Measurements from ENCODE around the gene GPR176. TPM values are rescaled to one million over a fixed set of nuclear protein-coding genes. Genes with fewer than 3 reads are reported as not detected.

GPR176 gene
- total RNA-seq, 1 donor, result 173 TPM

- H2AFZ ChIP-seq (ENCODE audit: low read length), result no peak overlapping the region
- H3K4me1 ChIP-seq (ENCODE audit: insufficient read depth, low read length), result peaks cover 9% of the 10 kb centered on the region
- no peaks in the 10 kb centered on the region for H4K20me1 ChIP-seq (ENCODE audit: insufficient read depth, low read length)
- TF ChIP-seq CTCF (IDR thresholded peaks at IDR 0.05; ENCODE audit: extremely low read depth, low read depth, low read length), result no peak
- no peak overlapping the region for H3K4me2 ChIP-seq (ENCODE audit: insufficient read depth, low read length)
- no peak overlapping the region for H3K4me3 ChIP-seq (ENCODE audit: insufficient read depth, low read length)
- H3K79me2 ChIP-seq (ENCODE audit: insufficient read depth, low read length), result no peaks in the 10 kb centered on the region
- no peak overlapping the region for H3K27ac ChIP-seq (ENCODE audit: low read depth, low read length)
- no peaks in the 10 kb centered on the region for H3K9me3 ChIP-seq (ENCODE audit: low read depth, low read length)
- no peaks in the 10 kb centered on the region for H3K36me3 ChIP-seq (ENCODE audit: insufficient read depth, low read length)
- no peak for DNase-seq (ENCODE audit: insufficient read length, low spot score, missing footprints)
- H3K27me3 ChIP-seq (ENCODE audit: insufficient read depth, low read length), result no peaks in the 10 kb centered on the region
These were observed 167.1 kb downstream of the GPR176 start for GRCh38 chr15:39752991-39753390.

- H3K4me3 ChIP-seq (ENCODE audit: insufficient read depth, low read length), result no peak overlapping the region
- H3K79me2 ChIP-seq (ENCODE audit: insufficient read depth, low read length), result no peaks in the 10 kb centered on the region
- peaks cover 15% of the 10 kb centered on the region for H3K4me1 ChIP-seq (ENCODE audit: insufficient read depth, low read length)
- no peak for DNase-seq (ENCODE audit: insufficient read length, low spot score, missing footprints)
- H3K4me2 ChIP-seq (ENCODE audit: insufficient read depth, low read length), result no peak overlapping the region
- H3K9me3 ChIP-seq (ENCODE audit: low read depth, low read length), result no peaks in the 10 kb centered on the region
- H4K20me1 ChIP-seq (ENCODE audit: insufficient read depth, low read length), result no peaks in the 10 kb centered on the region
- no peaks in the 10 kb centered on the region for H3K27me3 ChIP-seq (ENCODE audit: insufficient read depth, low read length)
- H3K36me3 ChIP-seq (ENCODE audit: insufficient read depth, low read length), result no peaks in the 10 kb centered on the region
- no peak overlapping the region for H2AFZ ChIP-seq (ENCODE audit: low read length)
- no peak for TF ChIP-seq CTCF (IDR thresholded peaks at IDR 0.05; ENCODE audit: extremely low read depth, low read depth, low read length)
- H3K27ac ChIP-seq (ENCODE audit: low read depth, low read length), result no peak overlapping the region
These were observed 167.8 kb downstream of the GPR176 start for GRCh38 chr15:39752246-39752645.

Small RNA genes lying within 50 kb of the gene (small RNA-seq; reads per million reads assigned to genes)
- not detected for gene RF00019

Other genes with a start within 250 kb of the GPR176 start
- gene FSIP1, start 137.4 kb downstream of the GPR176 start, total RNA-seq, result 2.1 and 3.6 TPM in 2 replicates
- gene EIF2AK4, start 13.8 kb upstream of the GPR176 start, total RNA-seq, result 76.0 TPM in 2 replicates
- gene SRP14, start 118.9 kb upstream of the GPR176 start, total RNA-seq, result 81.4 and 97.2 TPM in 2 replicates
- 8.0 TPM in 2 replicates for gene BMF, start 188.6 kb upstream of the GPR176 start, total RNA-seq
- 2.2 and 4.1 TPM in 2 replicates for gene BUB1B, start 240.8 kb upstream of the GPR176 start, total RNA-seq